H1 (cell line): ENCODE results near the gene SFXN1. TPM values are rescaled to one million over a fixed set of nuclear protein-coding genes. Genes with fewer than 3 reads are reported as not detected.

Source experiments
- CTCF ChIA-PET: fragments of 300-600 bp; sonication (Branson Sonifier 250); formaldehyde crosslinking; loops from one replicate; lab custom pipeline; 2021; ENCODE audit not compliant: partially characterized antibody; lab: Charles Lee
- POLR2A ChIA-PET: fragments of 300-600 bp; sonication (Branson Sonifier 250); formaldehyde crosslinking; loops from one replicate; lab custom pipeline; 2021; ENCODE audit warnings: inconsistent platforms; ENCODE audit not compliant: partially characterized antibody; lab: Charles Lee
- DNase-seq, 2 experiments: peaks; one replicate each; pipeline versions ENCODE4 v3.0.0 to v3.0.0-alpha.2; 2010 to 2022; ENCODE audit warnings: low spot score in 2 of 2, low read depth in 1 of 2, mixed read lengths in 1 of 2
- FAIRE-seq: peaks from 2 replicates; lab custom pipeline; 2011; peaks lifted over from hg19 to GRCh38; lab: Jason Lieb, UNC
- H2AFZ ChIP-seq: 2 replicates; pipeline ENCODE4 v1.8.1; 2012; ENCODE audit warnings: low read length, inconsistent platforms
- H2AK5ac ChIP-seq: 2 replicates; pipeline ENCODE4 v1.6.1; 2013; ENCODE audit warnings: low read depth, low read length
- H2BK120ac ChIP-seq: replicated peaks from 2 replicates; pipeline ENCODE3; 2013; ENCODE audit warnings: low read depth, low read length, inconsistent platforms
- H2BK12ac ChIP-seq: 2 replicates; pipeline ENCODE4 v1.6.1; 2013; ENCODE audit warnings: low read depth, low read length
- H2BK15ac ChIP-seq: 2 replicates; pipeline ENCODE4 v1.6.1; 2013; ENCODE audit warnings: low read length
- H2BK20ac ChIP-seq: 2 replicates; pipeline ENCODE4 v1.6.1; 2013; ENCODE audit warnings: low read length
- H2BK5ac ChIP-seq: 2 replicates; pipeline ENCODE4 v1.6.1; 2013; ENCODE audit warnings: low read depth, low read length
- H3K14ac ChIP-seq: 2 replicates; pipeline ENCODE4 v1.6.1; 2013; ENCODE audit warnings: inconsistent platforms; ENCODE audit not compliant: insufficient read length
- H3K18ac ChIP-seq: 2 replicates; pipeline ENCODE4 v1.6.1; 2013; ENCODE audit warnings: low read length; ENCODE audit errors: extremely low read depth
- H3K23ac ChIP-seq: 2 replicates; pipeline ENCODE4 v1.6.1; 2013; ENCODE audit warnings: inconsistent platforms; ENCODE audit not compliant: insufficient read length
- H3K23me2 ChIP-seq: 2 replicates; pipeline ENCODE4 v1.6.1; 2013; ENCODE audit warnings: low read depth, low read length
- H3K27ac ChIP-seq: 2 replicates; pipeline ENCODE4 v1.6.1; 2011; ENCODE audit warnings: low read depth, low read length, inconsistent platforms
- H3K27me3 ChIP-seq, 4 experiments: replicated peaks in 1 of 4; 1 replicate in 1 of 4; 2 replicates in 3 of 4; pipeline versions ENCODE4 v1.6.1 to v1.8.1; 2011 to 2013; ENCODE audit warnings: low read length in 3 of 4, mild to moderate bottlenecking in 3 of 4, inconsistent platforms in 2 of 4, mixed read lengths in 2 of 4, moderate library complexity in 1 of 4; ENCODE audit not compliant: control insufficient read depth in 3 of 4, insufficient read depth in 3 of 4; ENCODE audit errors: extremely low read depth in 1 of 4
- H3K36me3 ChIP-seq, 4 experiments: 2 replicates each; pipeline versions ENCODE4 v1.6.1 to v1.8.1; 2011 to 2013; ENCODE audit warnings: mild to moderate bottlenecking in 4 of 4, low read length in 3 of 4, moderate library complexity in 2 of 4, control low read depth in 1 of 4, inconsistent platforms in 1 of 4; ENCODE audit not compliant: insufficient read depth in 4 of 4, control insufficient read depth in 2 of 4
- H3K4ac ChIP-seq: replicated peaks from 2 replicates; pipeline ENCODE3; 2013; ENCODE audit warnings: low read length, low read depth, mixed read lengths, inconsistent platforms; ENCODE audit not compliant: insufficient read length
- H3K4me1 ChIP-seq, 4 experiments: replicated peaks in 1 of 4; 1 replicate in 1 of 4; 2 replicates in 3 of 4; pipeline versions ENCODE4 v1.6.1 to v1.8.1; 2011 to 2013; ENCODE audit warnings: low read length in 3 of 4, inconsistent platforms in 2 of 4, mixed read lengths in 1 of 4; ENCODE audit not compliant: insufficient read depth in 4 of 4, control insufficient read depth in 3 of 4
- H3K4me2 ChIP-seq, 2 experiments: 2 replicates each; pipeline versions ENCODE4 v1.6.1 to v1.8.1; 2011 to 2013; ENCODE audit warnings: low read depth in 2 of 2, low read length in 2 of 2, control low read depth in 1 of 2, inconsistent platforms in 1 of 2, mild to moderate bottlenecking in 1 of 2; ENCODE audit not compliant: insufficient read depth in 1 of 2
- H3K4me3 ChIP-seq, 4 experiments: fragments of 200-600, 300-600 bp in 1 of 4; sonication (generic), shearing (Covaris generic), sonication (Bioruptor Twin) in 1 of 4; 2 replicates each; pipeline versions ENCODE4 v1.5.1 to v1.8.1; 2011 to 2016; ENCODE audit warnings: low read length in 4 of 4, low read depth in 3 of 4, control low read depth in 2 of 4, inconsistent platforms in 2 of 4, mild to moderate bottlenecking in 2 of 4, mixed read lengths in 1 of 4, moderate library complexity in 1 of 4; ENCODE audit not compliant: insufficient read depth in 2 of 4; ENCODE audit errors: extremely low read depth in 1 of 4
- H3K56ac ChIP-seq: replicated peaks from 2 replicates; pipeline ENCODE3; 2013; ENCODE audit warnings: low read depth, mild to moderate bottlenecking, mixed read lengths, low read length, inconsistent platforms; ENCODE audit not compliant: insufficient read length
- H3K79me1 ChIP-seq: 2 replicates; pipeline ENCODE4 v1.6.1; 2013; ENCODE audit warnings: low read depth, low read length, control low read depth
- H3K79me2 ChIP-seq, 2 experiments: 2 replicates each; pipeline versions ENCODE4 v1.6.1 to v1.8.1; 2012 to 2013; ENCODE audit warnings: low read length in 2 of 2, mild to moderate bottlenecking in 2 of 2, inconsistent platforms in 1 of 2; ENCODE audit not compliant: insufficient read depth in 2 of 2, control insufficient read depth in 1 of 2
- H3K9ac ChIP-seq, 4 experiments: replicated peaks in 1 of 4; 1 replicate in 1 of 4; 2 replicates in 3 of 4; pipeline versions ENCODE4 v1.6.1 to v1.8.1; 2011 to 2013; ENCODE audit warnings: low read depth in 3 of 4, low read length in 3 of 4, control low read depth in 2 of 4, mild to moderate bottlenecking in 2 of 4, moderate library complexity in 2 of 4, inconsistent platforms in 1 of 4; ENCODE audit errors: extremely low read depth in 1 of 4
- H3K9me3 ChIP-seq, 2 experiments: 2 replicates each; pipeline versions ENCODE4 v1.6.1 to v1.8.1; 2012 to 2013; ENCODE audit warnings: mild to moderate bottlenecking in 2 of 2, moderate library complexity in 2 of 2, control low read depth in 1 of 2, inconsistent platforms in 1 of 2, low read depth in 1 of 2, low read length in 1 of 2, mixed read lengths in 1 of 2; ENCODE audit not compliant: insufficient read depth in 2 of 2
- H4K20me1 ChIP-seq, 2 experiments: replicated peaks in 1 of 2; 2 replicates each; pipeline versions ENCODE3 to v1.8.1; 2011 to 2013; ENCODE audit warnings: inconsistent platforms in 2 of 2, low read length in 2 of 2, mild to moderate bottlenecking in 1 of 2; ENCODE audit not compliant: insufficient read depth in 2 of 2, control insufficient read depth in 1 of 2
- H4K5ac ChIP-seq: 2 replicates; pipeline ENCODE4 v1.6.1; 2013; ENCODE audit warnings: low read length, low read depth, mixed read lengths, inconsistent platforms; ENCODE audit not compliant: insufficient read length
- H4K8ac ChIP-seq: 2 replicates; pipeline ENCODE4 v1.8.0; 2013; ENCODE audit warnings: mild to moderate bottlenecking, moderate library complexity, low read length, inconsistent platforms; ENCODE audit not compliant: insufficient read depth; ENCODE audit errors: extremely low read depth
- H4K91ac ChIP-seq: replicated peaks from 2 replicates; pipeline ENCODE3; 2013; ENCODE audit warnings: low read length, mixed read lengths, inconsistent platforms; ENCODE audit not compliant: insufficient read length
- CBX5 ChIP-seq: fragments of 300-800, 300-1000 bp; sonication (generic); IDR thresholded peaks from 2 replicates; pipeline ENCODE4 v1.7.1; 2016; ENCODE audit warnings: antibody characterized with exemption, low read length, low read depth
- CHD1 ChIP-seq: IDR thresholded peaks from 2 replicates; pipeline ENCODE4 v1.6.1; 2012; ENCODE audit warnings: low read depth, low read length, improper control_type of control experiment
- HDAC6 ChIP-seq: IDR thresholded peaks from one replicate; pipeline ENCODE4 v1.7.1; 2012; ENCODE audit warnings: low read depth, mild to moderate bottlenecking, inconsistent platforms, low read length, moderate library complexity
- RXRA ChIP-seq: IDR thresholded peaks from 2 replicates; pipeline ENCODE4 v1.6.1; 2011; ENCODE audit warnings: low read depth, mild to moderate bottlenecking, low read length, moderate library complexity; ENCODE audit not compliant: insufficient read depth
- SIRT6 ChIP-seq: IDR thresholded peaks from one replicate; pipeline ENCODE4 v1.7.1; 2012; ENCODE audit warnings: low read length, inconsistent platforms
- SP4 ChIP-seq: IDR thresholded peaks from 2 replicates; pipeline ENCODE4 v1.6.1; 2012; ENCODE audit warnings: low read length, inconsistent platforms
- SRF ChIP-seq: IDR thresholded peaks from 2 replicates; pipeline ENCODE4 v1.6.1; 2011; ENCODE audit warnings: mild to moderate bottlenecking, low read depth, low read length, moderate library complexity
- WGBS, 2 experiments: shearing (Covaris generic) in 1 of 2; methylation state at CpG; one replicate each; pipeline versions ENCODE4 v1.1.6 to v1.1.7; 2013 to 2015; ENCODE audit warnings: low lambda C conversion rate in 2 of 2, mixed read lengths in 2 of 2, inconsistent platforms in 1 of 2, low coverage in 1 of 2, missing lambda C conversion rate in 1 of 2; ENCODE audit not compliant: insufficient replicate concordance in 2 of 2, insufficient coverage in 1 of 2, insufficient read length in 1 of 2; ENCODE audit errors: extremely low coverage in 1 of 2, missing lambda C conversion rate in 1 of 2; 5-methylcytosine and 5-hydroxymethylcytosine counted together
- polyA plus RNA-seq, 7 experiments: library from polyadenylated mRNA; depleted of rRNA in 3 of 7; stranded (reverse) in 5 of 7; unstranded in 2 of 7; fragments of >200 nt in 5 of 7; fragments of 200-250 nt in 2 of 7; gene quantifications; 1 replicate in 5 of 7; 2 replicates in 1 of 7; 4 replicates in 1 of 7; pipeline versions ENCODE4 v1.2.1 to v1.2.3, GENCODE V29; 2011 to 2013; ENCODE audit warnings: missing spikeins in 2 of 7, mixed read lengths in 2 of 7
- total RNA-seq: library from RNA; stranded (reverse); fragmentation: NEBNext Ultra II Directional; extraction: Animal tissue kit (Norgen Biotek cat#: 25700); gene quantifications from 2 replicates; pipeline ENCODE4 v1.2.1, GENCODE V29; 2021
- TF ChIP-seq, protein P1 (sequence below), 3 experiments: IDR thresholded peaks; 1 replicate in 2 of 3; 2 replicates in 1 of 3; pipeline versions ENCODE4 v1.5.1 to v1.6.1; 2011; ENCODE audit warnings: low read length in 3 of 3, mild to moderate bottlenecking in 3 of 3, inconsistent platforms in 2 of 3, low read depth in 1 of 3, moderate library complexity in 1 of 3; ENCODE audit not compliant: insufficient read depth in 1 of 3; ENCODE audit errors: control extremely low read depth in 1 of 3

The SFXN1 gene
- total and polyA plus RNA-seq, 2 of the 8 experiments (the other 6 are each of a cell fraction or from before 2014, with no cell fraction given): 72.7 to 97.6 TPM

DNA sequence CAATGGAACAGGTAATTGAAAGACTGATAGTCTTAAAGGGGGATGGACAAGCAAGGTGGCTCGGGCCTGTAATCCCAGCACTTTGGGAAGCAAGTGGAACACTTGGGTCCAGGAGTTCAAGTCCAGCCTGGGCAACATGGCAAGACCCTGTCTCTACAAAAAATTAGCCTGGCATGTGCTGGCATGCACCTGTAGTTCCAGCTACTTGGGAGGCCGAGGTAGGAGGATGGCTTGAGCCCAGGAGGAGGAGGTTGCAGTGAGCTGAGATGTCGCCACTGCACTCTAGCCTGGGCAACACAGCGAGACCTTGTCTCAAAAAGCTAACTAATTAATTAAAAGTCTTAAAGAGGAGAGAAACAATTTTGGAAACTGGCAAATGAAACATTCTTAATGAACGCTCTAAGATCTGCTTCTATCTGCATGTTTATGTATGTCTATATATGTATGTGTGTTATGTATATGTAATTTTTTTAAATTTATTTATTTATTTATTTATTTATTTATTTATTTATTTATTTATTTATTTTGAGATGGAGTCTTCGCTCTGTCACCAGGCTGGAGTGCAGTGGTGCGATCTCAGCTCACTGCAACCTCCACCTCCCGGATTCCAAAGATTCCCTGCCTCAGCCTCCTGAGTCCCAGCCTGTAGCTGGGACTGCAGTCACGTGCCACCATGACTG, 80.6 kb downstream of the SFXN1 start:
- Histone ChIP-seq H3K9ac (no peak overlapping the region), H3K36me3 (no peaks in the 10 kb centered on the region), H2BK20ac (0 out of 2 replicates have a peak overlapping the region, but pooled peaks have one; percentile 48), H3K23me2 (no peaks in the 10 kb centered on the region), H3K18ac (no peak overlapping the region), H3K4ac (no peak overlapping the region), H2BK5ac (no peak overlapping the region), H2AK5ac (no peak overlapping the region), H3K4me3 (no peak overlapping the region), H4K8ac (no peak overlapping the region), H4K20me1 (no peaks in the 10 kb centered on the region), H3K4me1 (peaks cover 5 to 14% (median 11%) of the 10 kb centered on the region in 4 experiments; a peak in 6 of 7 replicates), H3K4me2 (no peak overlapping the region), H3K14ac (no peak overlapping the region), H3K23ac (no peak overlapping the region), H2AFZ (no peak overlapping the region), H3K56ac (no peak overlapping the region), H3K27me3 (no peaks in the 10 kb centered on the region), H3K9me3 (no peaks in the 10 kb centered on the region), H4K91ac (no peak overlapping the region), H2BK120ac (no peak overlapping the region), H2BK15ac (no peak overlapping the region; the same call in 1 of the 2 replicates), H2BK12ac (peak overlapping the region; percentile 12; the same call in 1 of the 2 replicates), H3K79me1 (no peaks in the 10 kb centered on the region), H3K79me2 (no peaks in the 10 kb centered on the region), H4K5ac (no peak overlapping the region), H3K27ac (no peak overlapping the region)
- no peak for FAIRE-seq
- TF ChIP-seq RXRA (no peak), SP4 (no peak), CBX5 (no peak), SRF (no peak), SIRT6 (no peak), CHD1 (no peak), HDAC6 (no peak)
- TF ChIP-seq, protein P1, sequence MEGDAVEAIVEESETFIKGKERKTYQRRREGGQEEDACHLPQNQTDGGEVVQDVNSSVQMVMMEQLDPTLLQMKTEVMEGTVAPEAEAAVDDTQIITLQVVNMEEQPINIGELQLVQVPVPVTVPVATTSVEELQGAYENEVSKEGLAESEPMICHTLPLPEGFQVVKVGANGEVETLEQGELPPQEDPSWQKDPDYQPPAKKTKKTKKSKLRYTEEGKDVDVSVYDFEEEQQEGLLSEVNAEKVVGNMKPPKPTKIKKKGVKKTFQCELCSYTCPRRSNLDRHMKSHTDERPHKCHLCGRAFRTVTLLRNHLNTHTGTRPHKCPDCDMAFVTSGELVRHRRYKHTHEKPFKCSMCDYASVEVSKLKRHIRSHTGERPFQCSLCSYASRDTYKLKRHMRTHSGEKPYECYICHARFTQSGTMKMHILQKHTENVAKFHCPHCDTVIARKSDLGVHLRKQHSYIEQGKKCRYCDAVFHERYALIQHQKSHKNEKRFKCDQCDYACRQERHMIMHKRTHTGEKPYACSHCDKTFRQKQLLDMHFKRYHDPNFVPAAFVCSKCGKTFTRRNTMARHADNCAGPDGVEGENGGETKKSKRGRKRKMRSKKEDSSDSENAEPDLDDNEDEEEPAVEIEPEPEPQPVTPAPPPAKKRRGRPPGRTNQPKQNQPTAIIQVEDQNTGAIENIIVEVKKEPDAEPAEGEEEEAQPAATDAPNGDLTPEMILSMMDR (IDR thresholded peaks at IDR 0.05; ENCODE audit: control extremely low read depth in 1 of 3, insufficient read depth in 1 of 3, low read depth in 1 of 3, low read length in 3 of 3): no peak
- 94% methylated on average over 8 of the region's 9 CpGs; no CpG with 5 or more reads in 1 of the 2 experiments for WGBS, 2 experiments
- POLR2A ChIA-PET: interaction anchor here (1.3 to 2.6 kb wide), 3 partner anchors 10 to 11 kb away, joined by 5 to 10 read pairs (median 9); no protein-coding TSS in a partner anchor
- CTCF ChIA-PET: interaction anchor here (0.9 to 2.2 kb wide), 6 partner anchors 9 to 171 kb away, joined by 3 to 15 read pairs (median 4); no protein-coding TSS in a partner anchor
- DNase-seq: no peak
